ENCODE measurements around the gene MANSC1.
A peak's percentile ranks its signal among the peaks of the same experiment; 100 is the strongest.

Gene MANSC1

GRCh38 chr12:12380949-12381593 is 31.0 kb upstream of the MANSC1 start:
- no peak for DNase-seq
- H3K27me3 Mint-ChIP-seq (ENCODE audit: low read depth, poor library complexity), result no peaks in the 10 kb centered on the region
- H3K27ac Mint-ChIP-seq, result no peak overlapping the region
- TF ChIP-seq CTCF (IDR thresholded peaks at IDR 0.05), result no peak
- no peak overlapping the region for H3K4me3 Mint-ChIP-seq
- peaks cover 33% of the 10 kb centered on the region for H3K36me3 Mint-ChIP-seq (ENCODE audit: low read depth)
- H3K9me3 Mint-ChIP-seq, result peaks cover 14% of the 10 kb centered on the region
- peaks cover 10% of the 10 kb centered on the region for H3K4me1 Mint-ChIP-seq

GRCh38 chr12:12379831-12380730 is 30.0 kb upstream of the MANSC1 start:
- H3K4me1 Mint-ChIP-seq, result peaks cover 8% of the 10 kb centered on the region
- peaks cover 33% of the 10 kb centered on the region for H3K36me3 Mint-ChIP-seq (ENCODE audit: low read depth)
- H3K27ac Mint-ChIP-seq, result no peak overlapping the region
- TF ChIP-seq CTCF (IDR thresholded peaks at IDR 0.05), result no peak
- H3K4me3 Mint-ChIP-seq, result no peak overlapping the region
- H3K9me3 Mint-ChIP-seq, result peaks cover 14% of the 10 kb centered on the region
- H3K27me3 Mint-ChIP-seq (ENCODE audit: low read depth, poor library complexity), result no peaks in the 10 kb centered on the region
- DNase-seq, result no peak

- Mint-ChIP-seq H3K4me1 (no peaks in the 10 kb centered on the region), H3K36me3 (ENCODE audit: low read depth) (peaks cover 25% of the 10 kb centered on the region), H3K27me3 (ENCODE audit: low read depth, poor library complexity) (no peaks in the 10 kb centered on the region), H3K9me3 (peaks cover 11% of the 10 kb centered on the region), H3K27ac (no peak overlapping the region), H3K4me3 (no peak overlapping the region)
- no peak for DNase-seq
- no peak for TF ChIP-seq CTCF (IDR thresholded peaks at IDR 0.05)
Measured at GRCh38 chr12:12378616-12379015, 28.6 kb upstream of the MANSC1 start.

- Mint-ChIP-seq H3K36me3 (ENCODE audit: low read depth) (peaks cover 10% of the 10 kb centered on the region), H3K27me3 (ENCODE audit: low read depth, poor library complexity) (no peaks in the 10 kb centered on the region), H3K27ac (no peak overlapping the region), H3K9me3 (no peaks in the 10 kb centered on the region), H3K4me1 (no peaks in the 10 kb centered on the region), H3K4me3 (no peak overlapping the region)
- DNase-seq, result peak; percentile 10
- TF ChIP-seq CTCF (IDR thresholded peaks at IDR 0.05), result peak; percentile 78
Measured at GRCh38 chr12:12376646-12377448, 26.8 kb upstream of the MANSC1 start.

GRCh38 chr12:12372946-12373722 is 23.1 kb upstream of the MANSC1 start:
- Mint-ChIP-seq H3K27me3 (ENCODE audit: low read depth, poor library complexity) (no peaks in the 10 kb centered on the region), H3K9me3 (no peaks in the 10 kb centered on the region), H3K4me1 (no peaks in the 10 kb centered on the region), H3K27ac (peak overlapping the region; percentile 92), H3K36me3 (ENCODE audit: low read depth) (peaks cover 9% of the 10 kb centered on the region), H3K4me3 (no peak overlapping the region)
- DNase-seq, result no peak
- no peak for TF ChIP-seq CTCF (IDR thresholded peaks at IDR 0.05)

Data from nephron progenitor cell (in vitro differentiated cells).